HG03460 (cell line): ENCODE results near the gene CNOT4.

Experiments
- ATAC-seq: cut with Tn5 transposase; IDR thresholded peaks from one replicate; pipeline ENCODE4 v1.9.1; 2021; ENCODE audit not compliant: unreplicated experiment

Gene CNOT4

GRCh38 chr7:135406918-135407317 is 103.0 kb downstream of the CNOT4 start:
- no peak for ATAC-seq

- ATAC-seq, result no peak
Measured at GRCh38 chr7:135405969-135406368, 103.9 kb downstream of the CNOT4 start.

GRCh38 chr7:135403302-135403701 is 106.6 kb downstream of the CNOT4 start:
- ATAC-seq, result no peak

- ATAC-seq, result no peak
Measured at GRCh38 chr7:135397689-135398088, 112.2 kb downstream of the CNOT4 start.

GRCh38 chr7:135392701-135393100 is 117.2 kb downstream of the CNOT4 start:
- no peak for ATAC-seq

GRCh38 chr7:135391514-135391913 is 118.4 kb downstream of the CNOT4 start:
- ATAC-seq, result no peak

GRCh38 chr7:135390829-135391228 is 119.1 kb downstream of the CNOT4 start:
- ATAC-seq, result no peak

- no peak for ATAC-seq
Measured at GRCh38 chr7:135389971-135390370, 119.9 kb downstream of the CNOT4 start.

GRCh38 chr7:135388616-135389015 is 121.3 kb downstream of the CNOT4 start:
- ATAC-seq, result no peak

GRCh38 chr7:135386776-135387175 is 123.1 kb downstream of the CNOT4 start:
- ATAC-seq, result no peak

- no peak for ATAC-seq
Measured at GRCh38 chr7:135386181-135386580, 123.7 kb downstream of the CNOT4 start.

- no peak for ATAC-seq
Measured at GRCh38 chr7:135385209-135385608, 124.7 kb downstream of the CNOT4 start.

GRCh38 chr7:135383525-135384175 is 126.3 kb downstream of the CNOT4 start:
- ATAC-seq, result no peak

GRCh38 chr7:135382173-135382572 is 127.7 kb downstream of the CNOT4 start:
- no peak for ATAC-seq

- ATAC-seq, result no peak
Measured at GRCh38 chr7:135381369-135381768, 128.5 kb downstream of the CNOT4 start.

GRCh38 chr7:135380351-135380750 is 129.6 kb downstream of the CNOT4 start:
- ATAC-seq, result no peak

GRCh38 chr7:135377171-135377570 is 132.7 kb downstream of the CNOT4 start:
- ATAC-seq, result no peak

GRCh38 chr7:135375908-135376699 is 133.8 kb downstream of the CNOT4 start:
- no peak for ATAC-seq

- no peak for ATAC-seq
Measured at GRCh38 chr7:135374736-135375135, 135.2 kb downstream of the CNOT4 start.

- no peak for ATAC-seq
Measured at GRCh38 chr7:135372222-135372621, 137.7 kb downstream of the CNOT4 start.

GRCh38 chr7:135370656-135371055 is 139.2 kb downstream of the CNOT4 start:
- no peak for ATAC-seq

GRCh38 chr7:135369405-135369804 is 140.5 kb downstream of the CNOT4 start:
- no peak for ATAC-seq
